A673 (cell line): Measurements from ENCODE around the gene CRYBG2. TPM values are rescaled to one million over a fixed set of nuclear protein-coding genes. Genes with fewer than 3 reads are reported as not detected.
"Not testable (repeated sequence)": the region's sequence is repeated elsewhere in the genome, so short reads cannot be mapped to it uniquely, and the experiment has no call there.

Source experiments
- BruUV-seq: library from RNA; stranded (reverse); fragments of 400-500 nt; replicated peaks from 2 replicates; lab custom pipeline; 2021; lab: Mats Ljungman, UMichigan
- CTCF ChIA-PET: fragments of 300-600 bp; sonication (Branson Sonifier 250); formaldehyde crosslinking; loops from one replicate; lab custom pipeline; 2022; ENCODE audit warnings: antibody characterized with exemption; lab: Charles Lee
- POLR2A ChIA-PET: fragments of 300-600 bp; sonication (Branson Sonifier 250); formaldehyde crosslinking; loops from one replicate; lab custom pipeline; 2022; ENCODE audit warnings: antibody characterized with exemption; ENCODE audit not compliant: low non-redundant PET; lab: Charles Lee
- DNase-seq: peaks from one replicate; pipeline ENCODE4 v3.0.0-alpha.2; 2015; ENCODE audit warnings: low spot score
- H3K27ac ChIP-seq: fragments of 200-600 bp; sonication (generic); 2 replicates; pipeline ENCODE4 v1.5.1; 2016; ENCODE audit warnings: mixed run types, low read depth, mild to moderate bottlenecking, mixed read lengths, antibody characterized with exemption, low read length; ENCODE audit not compliant: poor library complexity, severe bottlenecking
- H3K27me3 ChIP-seq: fragments of 200-600 bp; sonication (generic); replicated peaks from 2 replicates; pipeline ENCODE4 v1.6.1; 2017; ENCODE audit warnings: mixed run types, low read depth, mild to moderate bottlenecking, mixed read lengths, antibody characterized with exemption, low read length; ENCODE audit not compliant: insufficient read depth, poor library complexity
- H3K36me3 ChIP-seq: fragments of 200-600 bp; sonication (generic); 2 replicates; pipeline ENCODE4 v1.6.1; 2016; ENCODE audit warnings: mixed run types, mild to moderate bottlenecking, mixed read lengths, antibody characterized with exemption, low read length; ENCODE audit not compliant: insufficient read depth, poor library complexity, severe bottlenecking
- H3K4me1 ChIP-seq: fragments of 200-600 bp; sonication (generic); 2 replicates; pipeline ENCODE4 v1.6.1; 2017; ENCODE audit warnings: mixed run types, mild to moderate bottlenecking, mixed read lengths, antibody characterized with exemption, low read length; ENCODE audit not compliant: insufficient read depth, poor library complexity, severe bottlenecking
- H3K4me3 ChIP-seq: fragments of 200-600 bp; sonication (generic); 2 replicates; pipeline ENCODE4 v1.5.1; 2016; ENCODE audit warnings: low read depth, mixed run types, mild to moderate bottlenecking, mixed read lengths, low read length; ENCODE audit not compliant: poor library complexity, severe bottlenecking
- H3K9me3 ChIP-seq: fragments of 200-600 bp; sonication (generic); 2 replicates; pipeline ENCODE4 v1.6.1; 2016; ENCODE audit warnings: mixed run types, low read depth, mild to moderate bottlenecking, mixed read lengths, antibody characterized with exemption, low read length; ENCODE audit not compliant: poor library complexity, severe bottlenecking
- EZH2 ChIP-seq: fragments of 200-600 bp; sonication (generic); IDR thresholded peaks from 2 replicates; pipeline ENCODE4 v1.6.1; 2017; ENCODE audit warnings: borderline replicate concordance, low read depth, mild to moderate bottlenecking, mixed read lengths, antibody characterized with exemption, low read length; ENCODE audit not compliant: poor library complexity, severe bottlenecking
- intact Hi-C: fragments of 100-400 bp; cut with micrococcal nuclease; formaldehyde crosslinking; loops from one replicate; pipeline ENCODE4 v1.10.0; 2022; ENCODE audit not compliant: unreplicated experiment
- total RNA-seq: library from RNA; stranded (reverse); gene quantifications from 2 replicates; pipeline ENCODE4 v1.2.3, GENCODE V29; 2021
- TF ChIP-seq, protein P1 (sequence below): fragments of 300-800, 200-600 bp; sonication (generic); conservative IDR thresholded peaks from 2 replicates; pipeline ENCODE4 v1.5.1; 2017; ENCODE audit warnings: low read depth, mild to moderate bottlenecking, antibody characterized with exemption, low read length, moderate library complexity, mixed read lengths

CRYBG2 gene
- total RNA-seq, 1 experiment from 2014 or later: not detected

DNA sequence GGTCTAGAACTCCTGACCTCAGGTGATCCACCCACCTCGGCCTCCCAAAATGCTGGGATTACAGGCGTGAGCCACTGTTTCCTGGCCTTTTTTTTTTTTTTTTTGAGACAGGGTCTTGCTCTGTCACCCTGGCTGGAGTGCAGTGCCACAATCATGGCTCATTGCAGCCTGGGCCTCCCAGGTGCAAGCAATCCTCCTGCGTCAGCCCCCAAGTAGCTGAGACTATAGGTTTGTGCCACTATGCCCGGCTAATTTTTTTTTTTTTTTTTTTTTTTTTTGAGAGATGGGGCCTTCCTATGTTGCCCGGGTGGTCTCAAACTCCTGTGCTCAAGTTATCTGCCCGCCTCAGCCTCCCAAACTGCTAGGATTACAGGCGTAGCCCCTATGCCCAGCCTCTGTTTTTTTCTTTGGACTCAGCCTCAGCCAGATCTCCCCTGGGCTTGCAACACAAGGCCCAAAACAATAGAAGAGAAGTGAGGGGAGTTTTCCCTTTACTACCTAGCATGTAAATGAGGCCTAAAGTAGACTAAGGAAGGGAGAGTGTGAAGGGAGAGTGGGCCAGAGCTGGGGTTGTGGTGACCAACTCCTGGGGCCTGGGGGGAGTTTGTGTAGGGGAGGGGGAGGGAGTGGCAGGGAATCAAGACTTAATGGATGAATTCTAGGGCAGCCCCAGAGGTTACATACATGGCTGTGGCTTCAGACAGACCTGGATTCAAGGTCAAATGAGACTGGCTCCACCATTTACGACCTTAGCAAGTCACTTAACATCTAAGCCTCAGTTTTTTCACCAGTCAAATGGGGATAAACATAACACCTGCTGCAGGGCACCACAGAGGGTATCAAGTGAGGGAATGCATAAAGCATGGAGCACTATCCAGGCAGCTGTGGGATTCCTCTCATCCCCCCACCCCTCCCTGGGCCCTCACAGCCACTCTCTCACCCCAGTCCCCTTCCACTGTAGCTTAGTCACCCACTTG is 37.8 kb downstream of the CRYBG2 start:
- no peak for TF ChIP-seq EZH2
- TF ChIP-seq, protein P1, sequence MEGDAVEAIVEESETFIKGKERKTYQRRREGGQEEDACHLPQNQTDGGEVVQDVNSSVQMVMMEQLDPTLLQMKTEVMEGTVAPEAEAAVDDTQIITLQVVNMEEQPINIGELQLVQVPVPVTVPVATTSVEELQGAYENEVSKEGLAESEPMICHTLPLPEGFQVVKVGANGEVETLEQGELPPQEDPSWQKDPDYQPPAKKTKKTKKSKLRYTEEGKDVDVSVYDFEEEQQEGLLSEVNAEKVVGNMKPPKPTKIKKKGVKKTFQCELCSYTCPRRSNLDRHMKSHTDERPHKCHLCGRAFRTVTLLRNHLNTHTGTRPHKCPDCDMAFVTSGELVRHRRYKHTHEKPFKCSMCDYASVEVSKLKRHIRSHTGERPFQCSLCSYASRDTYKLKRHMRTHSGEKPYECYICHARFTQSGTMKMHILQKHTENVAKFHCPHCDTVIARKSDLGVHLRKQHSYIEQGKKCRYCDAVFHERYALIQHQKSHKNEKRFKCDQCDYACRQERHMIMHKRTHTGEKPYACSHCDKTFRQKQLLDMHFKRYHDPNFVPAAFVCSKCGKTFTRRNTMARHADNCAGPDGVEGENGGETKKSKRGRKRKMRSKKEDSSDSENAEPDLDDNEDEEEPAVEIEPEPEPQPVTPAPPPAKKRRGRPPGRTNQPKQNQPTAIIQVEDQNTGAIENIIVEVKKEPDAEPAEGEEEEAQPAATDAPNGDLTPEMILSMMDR: no peak
- ChIA-PET POLR2A (no interaction called here), CTCF (no interaction called here)
- intact Hi-C loops: no loop called here
- H3K4me3 ChIP-seq: no peak overlapping the region
- H3K36me3 ChIP-seq: no peaks in the 10 kb centered on the region
- no peaks in the 10 kb centered on the region for H3K9me3 ChIP-seq
- DNase-seq: no peak
- no peak overlapping the region for H3K27ac ChIP-seq
- no peaks in the 10 kb centered on the region for H3K27me3 ChIP-seq
- no TSS peak for BruUV-seq
- H3K4me1 ChIP-seq: no peaks in the 10 kb centered on the region

DNA sequence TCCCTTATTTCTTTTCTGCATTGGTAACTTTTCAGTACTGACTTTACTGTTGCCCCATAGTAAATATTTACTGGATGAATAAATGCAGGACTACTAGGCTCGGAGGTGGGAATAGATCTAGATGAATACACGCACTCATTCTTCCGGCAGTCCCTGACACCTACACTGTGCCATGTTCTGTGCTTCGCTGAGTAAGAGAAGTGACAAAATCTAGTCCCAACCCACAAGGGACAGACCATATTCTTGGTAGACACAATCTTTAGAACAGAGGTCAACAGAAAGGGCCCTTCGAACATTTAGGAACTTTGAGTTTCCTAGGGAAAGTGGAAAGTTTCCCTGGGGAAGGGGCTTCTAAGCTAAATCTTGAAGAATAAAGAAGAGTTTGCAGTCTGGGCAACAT is 39.4 kb downstream of the CRYBG2 start:
- POLR2A ChIA-PET: no interaction called here
- no peaks in the 10 kb centered on the region for H3K4me1 ChIP-seq
- no peaks in the 10 kb centered on the region for H3K27me3 ChIP-seq
- no peaks in the 10 kb centered on the region for H3K9me3 ChIP-seq
- intact Hi-C loops: no loop called here
- H3K36me3 ChIP-seq: no peaks in the 10 kb centered on the region
- H3K27ac ChIP-seq: no peak overlapping the region
- TF ChIP-seq EZH2: no peak
- TF ChIP-seq, protein P1: no peak
- CTCF ChIA-PET: no interaction called here
- H3K4me3 ChIP-seq: no peak overlapping the region
- no peak for DNase-seq
- no TSS peak for BruUV-seq

DNA sequence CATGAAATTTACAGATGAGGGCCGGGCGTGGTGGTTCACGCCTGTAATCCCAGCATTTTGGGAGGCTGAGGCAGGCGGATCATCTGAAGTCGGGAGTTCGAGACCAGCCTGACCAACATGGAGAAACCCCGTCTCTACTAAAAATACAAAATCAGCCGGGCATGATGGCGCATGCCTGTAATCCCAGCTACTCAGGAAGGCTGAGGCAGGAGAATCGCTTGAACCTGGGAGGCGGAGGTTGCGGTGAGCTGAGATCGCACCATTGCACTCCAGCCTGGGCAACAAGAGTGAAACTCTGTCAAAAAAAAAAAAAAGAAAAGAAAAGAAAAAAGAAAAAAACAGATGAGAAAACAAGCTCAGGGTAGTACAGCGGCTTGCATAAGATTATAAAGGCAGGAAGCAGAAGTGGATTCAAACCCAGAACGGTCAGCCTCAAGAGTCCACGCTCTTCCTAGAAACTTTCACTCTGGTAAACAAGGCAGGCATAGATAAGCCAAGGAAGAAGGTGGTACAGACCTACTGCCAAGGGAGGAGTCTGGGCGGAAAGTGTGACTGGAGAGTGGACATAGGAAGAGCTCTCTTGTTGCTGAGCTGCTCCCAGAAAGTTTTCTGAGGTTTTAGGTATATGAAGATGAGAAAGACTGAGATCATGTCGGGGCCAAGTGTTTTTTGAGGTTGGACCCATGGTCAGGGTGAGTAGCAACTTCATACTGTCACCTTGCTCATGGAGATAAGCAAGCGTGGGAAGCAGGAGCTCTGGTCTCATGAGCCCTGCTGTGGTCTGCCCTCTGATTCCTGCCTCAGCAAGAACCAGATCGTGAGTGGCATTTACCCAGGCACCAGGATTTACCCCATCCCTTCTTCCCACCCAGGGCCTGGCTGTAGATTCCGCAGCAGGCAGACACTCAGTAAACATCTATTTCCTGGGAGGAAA is 45.7 kb downstream of the CRYBG2 start:
- POLR2A ChIA-PET, DNase-seq, BruUV-seq, H3K36me3 ChIP-seq, H3K27me3 ChIP-seq, H3K27ac ChIP-seq, H3K4me1 ChIP-seq, CTCF ChIA-PET, H3K9me3 ChIP-seq, H3K4me3 ChIP-seq, intact Hi-C loops: not testable (repeated sequence)
